G401.6 (cell line): ENCODE data around the gene CD34.
"Not testable (repeated sequence)": the region's sequence is repeated elsewhere in the genome, so short reads cannot be mapped to it uniquely, and the experiment has no call there.

Experiments used
- FAIRE-seq: peaks from 2 replicates; lab custom pipeline; 2012; peaks lifted over from hg19 to GRCh38; lab: Jason Lieb, UNC

Gene CD34

DNA sequence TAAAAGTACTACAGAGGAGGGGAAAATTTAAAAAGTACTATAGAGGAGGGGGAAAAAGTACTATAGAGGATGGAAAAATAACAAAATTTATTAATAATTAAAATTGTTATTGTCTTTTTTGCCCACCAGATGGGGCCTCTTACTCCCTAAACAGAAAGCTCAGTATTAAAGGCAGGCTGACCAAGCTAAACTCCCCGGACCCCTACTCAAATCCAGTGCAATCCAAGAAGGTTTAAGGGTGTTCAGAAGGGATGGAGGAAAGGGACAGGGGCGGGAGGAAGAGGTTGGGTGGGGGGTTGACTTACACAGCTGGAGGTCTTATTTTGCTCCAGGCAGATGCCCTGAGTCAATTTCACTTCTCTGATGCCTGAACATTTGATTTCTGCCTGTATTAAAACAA lies 13.7 kb downstream of the CD34 start:
- FAIRE-seq: no peak

DNA sequence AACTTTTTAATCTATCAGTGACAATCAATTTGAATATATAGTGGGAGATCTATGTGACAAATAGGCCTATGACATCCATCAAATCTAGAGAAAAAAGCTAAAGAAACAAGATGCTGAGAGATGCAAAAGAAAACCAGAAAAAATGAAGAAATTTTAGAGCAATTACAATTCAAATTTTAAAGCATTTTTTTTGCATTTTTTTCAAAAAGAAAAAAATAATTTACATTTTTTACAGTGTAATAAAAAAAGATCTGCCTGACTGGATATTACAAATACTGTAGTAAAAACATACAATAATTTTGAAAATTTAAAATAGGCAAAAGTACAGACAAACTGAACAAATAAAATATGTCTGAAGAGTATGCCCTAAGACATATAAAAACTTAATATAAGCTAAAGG lies 14.4 kb downstream of the CD34 start:
- FAIRE-seq: no peak

GRCh38 chr1:207894704-207895103 lies 16.2 kb downstream of the CD34 start:
- FAIRE-seq: no peak

- no peak for FAIRE-seq
Observed at GRCh38 chr1:207893737-207894582, 17.0 kb downstream of the CD34 start.

DNA sequence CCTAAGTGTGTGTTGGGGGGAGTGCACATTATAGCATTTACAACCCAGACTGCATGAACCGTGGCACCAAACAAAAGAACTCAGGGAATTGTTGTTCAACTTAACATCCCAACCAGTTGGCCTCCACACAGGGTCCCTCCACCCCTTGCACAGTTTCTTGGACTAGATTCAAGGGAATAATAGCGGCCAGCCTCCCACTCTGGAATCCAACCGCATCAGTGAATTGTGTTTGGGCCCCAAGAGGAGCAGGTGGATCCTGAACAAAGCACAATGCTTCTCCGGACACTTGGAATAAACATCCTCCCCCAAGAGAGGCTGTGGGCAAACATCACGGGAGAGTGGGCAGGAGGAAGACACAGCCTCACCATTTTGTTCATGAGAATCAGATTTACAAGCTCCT lies 18.2 kb downstream of the CD34 start:
- no peak for FAIRE-seq

DNA sequence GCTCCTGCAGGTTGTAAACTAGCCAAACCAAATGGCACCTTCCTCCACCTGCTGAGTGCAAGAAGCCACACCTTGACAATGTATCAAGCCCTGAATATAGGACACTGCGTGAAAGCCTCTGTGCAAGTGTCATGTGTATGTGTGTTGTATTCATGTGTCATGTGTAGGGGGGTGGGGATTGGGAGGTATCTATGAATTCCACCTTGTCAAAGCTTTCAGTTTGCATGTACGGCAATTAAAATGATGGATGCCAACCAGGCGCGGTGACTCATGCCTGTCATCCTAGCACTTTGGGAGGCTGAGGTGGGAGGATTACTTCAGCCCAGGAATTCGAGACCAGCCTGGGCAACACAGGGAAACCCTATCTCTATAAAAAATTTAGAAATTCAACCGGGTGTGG lies 19.8 kb downstream of the CD34 start:
- FAIRE-seq: no peak

DNA sequence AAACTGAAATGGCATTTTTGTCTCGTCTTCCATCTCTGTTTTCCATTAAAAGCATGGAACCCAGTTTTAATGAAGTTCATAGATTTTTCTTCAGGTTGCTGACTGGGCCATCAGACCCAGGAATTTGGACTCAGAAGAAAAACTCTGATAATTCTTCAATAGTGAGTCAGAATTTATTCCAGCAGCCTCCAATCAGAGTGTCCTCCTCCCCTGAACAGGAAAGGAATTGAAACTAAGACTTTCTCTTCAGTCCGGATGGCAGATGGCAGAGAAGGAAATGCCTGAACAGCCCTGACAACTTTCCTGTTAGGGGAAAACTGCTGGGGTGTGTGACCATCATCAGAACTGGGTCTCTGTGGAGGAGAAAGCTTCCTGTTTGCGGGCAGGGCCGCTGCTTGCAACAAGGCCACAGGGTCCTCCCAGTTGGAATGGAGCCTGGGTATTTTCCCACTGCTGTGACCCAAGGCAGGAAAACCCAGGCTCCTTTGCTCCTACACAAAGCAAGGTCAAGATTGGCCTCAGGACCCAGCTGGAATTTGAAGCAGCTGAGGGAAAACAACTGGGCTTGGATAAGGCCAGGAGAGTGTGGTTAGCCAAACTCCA lies 20.7 kb downstream of the CD34 start:
- FAIRE-seq: no peak

DNA sequence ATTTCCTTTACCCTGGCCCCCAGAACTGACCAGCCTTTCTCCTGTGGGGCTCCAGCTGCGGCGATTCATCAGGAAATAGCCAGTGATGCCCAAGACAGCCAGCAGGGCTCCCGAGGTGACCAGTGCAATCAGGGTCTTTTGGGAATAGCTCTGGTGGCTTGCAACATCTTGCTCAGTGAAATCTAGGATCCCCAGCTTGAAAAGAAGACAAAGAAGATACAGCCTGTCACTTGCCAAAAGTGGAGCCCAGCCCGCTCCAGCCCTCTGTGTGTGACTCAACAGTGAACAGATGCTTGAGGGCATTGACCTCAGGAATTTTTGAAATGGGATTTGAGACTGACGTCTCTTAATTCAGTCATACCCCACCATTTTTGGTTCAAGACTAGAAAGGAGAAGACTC lies 22.3 kb downstream of the CD34 start:
- no peak for FAIRE-seq

GRCh38 chr1:207887542-207888201 lies 23.3 kb downstream of the CD34 start:
- FAIRE-seq: no peak

DNA sequence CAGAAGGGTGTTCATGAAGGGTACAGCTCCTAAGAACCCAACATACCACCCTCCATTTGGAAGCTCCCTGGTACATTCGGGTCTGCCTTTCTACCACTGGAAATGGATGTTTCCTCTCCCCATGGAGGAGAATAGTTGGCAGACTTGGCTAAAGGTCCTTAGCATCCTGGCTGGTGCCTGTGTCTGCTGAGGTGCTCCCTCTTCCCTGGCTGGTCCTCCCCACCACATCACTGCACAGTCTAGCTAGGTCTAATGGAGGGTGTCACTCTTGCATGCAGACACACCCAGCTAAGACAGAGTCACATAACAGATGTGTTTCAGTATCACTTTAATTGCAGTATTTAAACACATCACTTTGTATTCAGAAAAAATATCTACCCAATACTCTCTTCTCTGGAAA lies 24.7 kb downstream of the CD34 start:
- FAIRE-seq: no peak

GRCh38 chr1:207885129-207886032 lies 25.5 kb downstream of the CD34 start:
- FAIRE-seq: no peak

GRCh38 chr1:207884266-207885029 lies 26.5 kb downstream of the CD34 start:
- no peak for FAIRE-seq

- no peak for FAIRE-seq
Observed at GRCh38 chr1:207883660-207884250, 27.2 kb downstream of the CD34 start.

- FAIRE-seq: no peak
Observed at GRCh38 chr1:207883104-207883651, 27.7 kb downstream of the CD34 start.

- no peak for FAIRE-seq
Observed at GRCh38 chr1:207882692-207883091, 28.2 kb downstream of the CD34 start.

DNA sequence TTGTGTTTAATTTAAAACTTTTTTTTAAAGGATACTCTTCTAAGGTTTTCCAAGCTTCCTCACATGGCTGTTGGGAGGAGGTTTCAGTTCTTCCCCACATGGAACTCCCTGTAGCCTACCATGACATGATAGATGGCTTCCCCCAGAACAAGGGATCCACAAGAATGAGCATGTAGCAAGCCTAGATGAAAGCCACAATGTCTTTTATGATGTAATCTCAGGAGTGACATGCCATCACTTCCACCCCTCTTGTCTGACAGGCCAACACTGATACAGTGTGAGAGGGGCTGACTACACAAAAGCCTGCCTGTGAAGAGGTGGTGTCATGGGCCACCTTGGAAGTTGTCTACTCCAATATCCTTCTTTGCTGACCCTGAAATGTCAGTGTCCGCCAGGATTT lies 32.0 kb downstream of the CD34 start:
- no peak for FAIRE-seq

DNA sequence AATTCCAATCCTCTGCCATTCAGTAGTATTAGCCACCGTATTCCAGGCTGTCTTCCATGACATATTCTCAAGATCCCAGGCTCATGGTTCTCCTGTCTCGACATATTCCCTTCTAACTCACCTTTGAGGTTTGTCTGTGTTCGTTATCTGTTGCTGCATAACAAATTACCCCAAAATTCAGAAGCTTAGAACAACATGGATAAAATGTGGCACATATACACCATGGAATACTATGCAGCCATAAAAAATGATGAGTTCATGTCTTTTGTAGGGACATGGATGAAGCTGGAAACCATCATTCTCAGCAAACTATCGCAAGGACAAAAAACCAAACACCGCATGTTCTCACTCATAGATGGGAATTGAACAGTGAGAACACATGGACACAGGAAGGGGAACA lies 33.0 kb downstream of the CD34 start:
- not testable (repeated sequence) for FAIRE-seq

- no peak for FAIRE-seq
Observed at GRCh38 chr1:207876131-207876530, 34.8 kb downstream of the CD34 start.

- FAIRE-seq: no peak
Observed at GRCh38 chr1:207875532-207875931, 35.4 kb downstream of the CD34 start.

DNA sequence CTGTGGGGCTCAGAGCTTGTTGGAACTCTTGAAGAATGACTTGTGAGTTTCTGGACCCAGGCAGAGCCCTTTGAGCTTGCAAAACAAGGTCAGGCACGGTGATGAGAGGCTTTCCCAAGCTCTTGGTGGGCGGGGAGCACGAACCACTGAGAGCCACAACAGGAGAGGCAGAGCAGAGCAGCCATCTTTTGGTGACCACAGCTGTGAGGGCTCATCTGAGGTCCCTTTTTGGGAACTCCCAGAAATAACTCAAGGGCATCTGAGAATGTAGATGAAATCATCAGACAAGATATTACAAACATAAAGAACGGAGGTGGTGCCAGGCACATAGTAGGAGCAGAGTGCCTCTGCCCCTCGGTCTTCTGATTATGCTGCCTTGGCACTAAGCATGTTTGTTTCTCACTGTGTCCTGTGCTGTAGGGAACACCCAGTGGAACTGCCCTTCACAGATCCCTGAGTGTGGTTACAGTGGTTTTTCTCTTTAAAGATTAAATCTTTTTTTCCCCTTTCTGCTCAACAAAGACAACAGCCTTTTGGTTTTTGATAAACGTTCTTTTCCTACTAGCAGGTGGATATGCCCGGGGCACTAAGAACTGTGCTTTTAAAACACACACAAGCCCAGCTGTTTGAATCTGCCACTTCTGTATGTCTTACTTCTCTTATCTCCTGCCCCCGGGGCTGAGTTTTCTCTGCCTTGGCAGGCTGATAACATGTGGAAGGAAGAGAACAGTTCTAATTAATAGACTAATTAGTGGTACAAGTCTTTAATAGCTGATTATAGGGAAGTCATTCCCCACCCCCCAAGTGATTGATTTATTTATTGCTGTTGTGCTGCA lies 37.7 kb downstream of the CD34 start:
- FAIRE-seq: no peak
